MCF 10A (cell line): ENCODE results near the gene DYDC1. TPM values are rescaled to one million over a fixed set of nuclear protein-coding genes. Genes with fewer than 3 reads are reported as not detected.

Experiments used
- BruUV-seq: library from RNA; stranded (reverse); fragments of 400-500 nt; replicated peaks from 2 replicates; lab custom pipeline; 2021; lab: Mats Ljungman, UMichigan
- CTCF ChIA-PET: fragments of 300-600 bp; sonication (Branson Sonifier 250); formaldehyde crosslinking; extraction: SDS; loops from one replicate; lab custom pipeline; 2021; ENCODE audit warnings: antibody characterized with exemption, inconsistent platforms; lab: Yijun Ruan, JAX
- POLR2A ChIA-PET: fragments of 300-600, 350-650 bp; sonication (Branson Sonifier 250); formaldehyde crosslinking; extraction: SDS; loops from one replicate; lab custom pipeline; 2020; ENCODE audit warnings: antibody characterized with exemption, inconsistent platforms; lab: Yijun Ruan, JAX
- DNase-seq: peaks from one replicate; pipeline ENCODE4 v3.0.0-alpha.2; 2018; ENCODE audit not compliant: unreplicated experiment
- H3K27ac Mint-ChIP-seq: one replicate; pipeline ENCODE4 v1.8.0; 2022; ENCODE audit warnings: mild to moderate bottlenecking, low read depth, mixed read lengths; ENCODE audit not compliant: unreplicated experiment
- H3K27me3 Mint-ChIP-seq: one replicate; pipeline ENCODE4 v1.8.0; 2022; ENCODE audit warnings: mixed read lengths; ENCODE audit not compliant: insufficient read depth, unreplicated experiment
- H3K36me3 Mint-ChIP-seq: one replicate; pipeline ENCODE4 v1.8.0; 2022; ENCODE audit warnings: mild to moderate bottlenecking, moderate library complexity, mixed read lengths; ENCODE audit not compliant: insufficient read depth, unreplicated experiment
- H3K4me1 Mint-ChIP-seq: one replicate; pipeline ENCODE4 v1.8.0; 2022; ENCODE audit warnings: mixed read lengths; ENCODE audit not compliant: insufficient read depth, unreplicated experiment
- H3K4me3 Mint-ChIP-seq: one replicate; pipeline ENCODE4 v1.8.0; 2022; ENCODE audit warnings: mild to moderate bottlenecking, moderate library complexity, mixed read lengths; ENCODE audit not compliant: unreplicated experiment
- H3K9me3 Mint-ChIP-seq: one replicate; pipeline ENCODE4 v1.8.0; 2022; ENCODE audit warnings: mixed read lengths; ENCODE audit not compliant: unreplicated experiment
- CTCF ChIP-seq: fragments of 200-600 bp; IDR thresholded peaks from one replicate; pipeline ENCODE4 v1.8.0; 2022; ENCODE audit warnings: antibody characterized with exemption, mild to moderate bottlenecking; ENCODE audit not compliant: unreplicated experiment
- intact Hi-C: fragments of 100-400 bp; cut with micrococcal nuclease; formaldehyde crosslinking; loops from 2 replicates; pipeline ENCODE4 v1.14.1; 2022
- total RNA-seq: library from RNA; stranded (reverse); gene quantifications from 2 replicates; pipeline ENCODE4 v1.2.3, GENCODE V29; 2022

Gene DYDC1
- total RNA-seq, 1 experiment from 2014 or later: not detected

- H3K4me1 Mint-ChIP-seq: no peaks in the 10 kb centered on the region
- CTCF ChIA-PET: no interaction called here
- POLR2A ChIA-PET: interaction anchor here (0.7 to 1.0 kb wide), 2 partner anchors 13 to 62 kb away, joined by 3 read pairs; no protein-coding TSS in a partner anchor
- no peak overlapping the region for H3K4me3 Mint-ChIP-seq
- no peaks in the 10 kb centered on the region for H3K27me3 Mint-ChIP-seq
- H3K36me3 Mint-ChIP-seq: no peaks in the 10 kb centered on the region
- H3K9me3 Mint-ChIP-seq: no peaks in the 10 kb centered on the region
- no TSS peak for BruUV-seq
- no peak overlapping the region for H3K27ac Mint-ChIP-seq
- DNase-seq: no peak
- no peak for TF ChIP-seq CTCF
- intact Hi-C loops: no loop called here
Observed at GRCh38 chr10:80351220-80351619, 5.3 kb downstream of the DYDC1 start.

- Mint-ChIP-seq H3K4me1 (no peaks in the 10 kb centered on the region), H3K9me3 (no peaks in the 10 kb centered on the region), H3K36me3 (no peaks in the 10 kb centered on the region), H3K27me3 (no peaks in the 10 kb centered on the region), H3K27ac (no peak overlapping the region), H3K4me3 (no peak overlapping the region)
- no peak for DNase-seq
- POLR2A ChIA-PET: interaction anchor here (0.6 kb wide), 1 partner anchor 25 kb away, joined by 3 read pairs; no protein-coding TSS in a partner anchor
- CTCF ChIA-PET: interaction anchor here (0.6 to 1.2 kb wide), 2 partner anchors 9 to 88 kb away, joined by 3 read pairs; no protein-coding TSS in a partner anchor
- intact Hi-C loops: no loop called here
- BruUV-seq: no TSS peak
- TF ChIP-seq CTCF: no peak
Observed at GRCh38 chr10:80350251-80350650, 6.3 kb downstream of the DYDC1 start.

- no peaks in the 10 kb centered on the region for H3K27me3 Mint-ChIP-seq
- H3K9me3 Mint-ChIP-seq: no peaks in the 10 kb centered on the region
- no peak for TF ChIP-seq CTCF
- ChIA-PET POLR2A (interaction anchor here (0.6 kb wide), 1 partner anchor 15 kb away, joined by 3 read pairs; no protein-coding TSS in a partner anchor), CTCF (interaction anchor here (0.6 kb wide), 1 partner anchor 40 kb away, joined by 3 read pairs; no protein-coding TSS in a partner anchor)
- DNase-seq: no peak
- intact Hi-C loops: no loop called here
- no TSS peak for BruUV-seq
- no peaks in the 10 kb centered on the region for H3K36me3 Mint-ChIP-seq
- no peak overlapping the region for H3K27ac Mint-ChIP-seq
- no peak overlapping the region for H3K4me3 Mint-ChIP-seq
- H3K4me1 Mint-ChIP-seq: no peaks in the 10 kb centered on the region
Observed at GRCh38 chr10:80344912-80345311, 11.6 kb downstream of the DYDC1 start.

GRCh38 chr10:80344276-80344675 lies 12.3 kb downstream of the DYDC1 start:
- Mint-ChIP-seq H3K4me1 (no peaks in the 10 kb centered on the region), H3K27me3 (no peaks in the 10 kb centered on the region)

More at GRCh38 chr10:80344276-80344675, 12.3 kb downstream of the DYDC1 start:
- no peaks in the 10 kb centered on the region for H3K36me3 Mint-ChIP-seq
- ChIA-PET CTCF (no interaction called here), POLR2A (no interaction called here)
- TF ChIP-seq CTCF: no peak
- no peak for DNase-seq
- BruUV-seq: no TSS peak
- no peak overlapping the region for H3K4me3 Mint-ChIP-seq
- H3K9me3 Mint-ChIP-seq: no peaks in the 10 kb centered on the region
- no peak overlapping the region for H3K27ac Mint-ChIP-seq
- intact Hi-C loops: no loop called here
